ENCODE data around the gene ZBTB22. TPM values are rescaled to one million over a fixed set of nuclear protein-coding genes. Genes with fewer than 3 reads are reported as not detected.
"Not testable (repeated sequence)": the region's sequence is repeated elsewhere in the genome, so short reads cannot be mapped to it uniquely, and the experiment has no call there.

ZBTB22 gene
- total RNA-seq = 33.2 to 36.0 TPM (median 35.8 TPM) in 3 replicates

GRCh38 chr6:33317669-33318425 is at the start of gene ZBTB22:
TSS of gene ZBTB22 (minus strand) at chr6:33317744. CDS start at chr6:33316916, 828 bp downstream.
- Mint-ChIP-seq H3K27ac (peak within 1 kb of the TSS; percentile 100), H3K27me3 (ENCODE audit: low read depth) (no peaks in the 10 kb centered on the region), H3K36me3 (peaks cover 21% of the 10 kb centered on the region), H3K9me3 (no peaks in the 10 kb centered on the region), H3K4me3 (peak within 1 kb of the TSS; percentile 99), H3K4me1 (peaks cover 69% of the 10 kb centered on the region)
- peak; percentile 96 to 97 for DNase-seq (ENCODE audit: low spot score in 2 of 2, unreplicated experiment in 2 of 2)
- TF ChIP-seq, protein P1, sequence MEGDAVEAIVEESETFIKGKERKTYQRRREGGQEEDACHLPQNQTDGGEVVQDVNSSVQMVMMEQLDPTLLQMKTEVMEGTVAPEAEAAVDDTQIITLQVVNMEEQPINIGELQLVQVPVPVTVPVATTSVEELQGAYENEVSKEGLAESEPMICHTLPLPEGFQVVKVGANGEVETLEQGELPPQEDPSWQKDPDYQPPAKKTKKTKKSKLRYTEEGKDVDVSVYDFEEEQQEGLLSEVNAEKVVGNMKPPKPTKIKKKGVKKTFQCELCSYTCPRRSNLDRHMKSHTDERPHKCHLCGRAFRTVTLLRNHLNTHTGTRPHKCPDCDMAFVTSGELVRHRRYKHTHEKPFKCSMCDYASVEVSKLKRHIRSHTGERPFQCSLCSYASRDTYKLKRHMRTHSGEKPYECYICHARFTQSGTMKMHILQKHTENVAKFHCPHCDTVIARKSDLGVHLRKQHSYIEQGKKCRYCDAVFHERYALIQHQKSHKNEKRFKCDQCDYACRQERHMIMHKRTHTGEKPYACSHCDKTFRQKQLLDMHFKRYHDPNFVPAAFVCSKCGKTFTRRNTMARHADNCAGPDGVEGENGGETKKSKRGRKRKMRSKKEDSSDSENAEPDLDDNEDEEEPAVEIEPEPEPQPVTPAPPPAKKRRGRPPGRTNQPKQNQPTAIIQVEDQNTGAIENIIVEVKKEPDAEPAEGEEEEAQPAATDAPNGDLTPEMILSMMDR (IDR thresholded peaks at IDR 0.05; ENCODE audit: unreplicated experiment) = no peak

DNA sequence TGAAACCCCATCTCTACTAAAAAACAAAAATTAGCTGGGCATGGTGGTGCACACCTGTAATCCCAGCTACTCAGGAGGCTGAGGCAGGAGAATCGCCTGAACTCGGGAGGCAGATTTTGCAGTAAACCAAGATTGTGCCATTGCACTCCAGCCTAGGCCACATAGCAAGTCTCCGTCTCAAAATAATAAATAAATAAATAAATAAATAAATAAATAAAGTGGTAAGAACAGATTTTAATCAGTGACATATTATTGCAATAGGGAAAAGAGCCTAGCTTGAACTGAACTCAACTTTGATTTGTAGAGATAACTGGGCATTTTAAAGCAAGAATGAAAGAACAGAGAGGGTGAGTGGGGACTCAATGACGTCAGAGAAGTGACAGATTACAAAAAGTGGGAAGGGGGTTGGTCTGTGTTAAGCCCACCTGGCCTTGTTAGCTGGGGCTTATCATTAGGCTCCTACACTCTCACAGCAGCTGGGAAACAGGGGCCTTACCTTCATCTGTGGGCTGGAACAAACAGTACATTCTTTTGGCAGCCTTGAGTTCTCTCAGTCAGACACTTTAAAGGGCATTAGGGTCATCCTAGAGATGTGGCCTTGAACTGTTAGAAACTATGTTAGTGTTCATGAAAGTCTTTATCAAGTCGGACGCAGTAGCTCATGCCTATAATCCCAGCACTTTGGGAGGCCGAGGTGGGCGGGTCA is 49.6 kb upstream of the ZBTB22 start:
- Mint-ChIP-seq H3K9me3 (no peaks in the 10 kb centered on the region), H3K36me3 (no peaks in the 10 kb centered on the region), H3K27ac (no peak overlapping the region), H3K4me1 (peaks cover 18% of the 10 kb centered on the region), H3K4me3 (no peak overlapping the region), H3K27me3 (ENCODE audit: low read depth) (no peaks in the 10 kb centered on the region)
- DNase-seq (ENCODE audit: low spot score in 2 of 2, unreplicated experiment in 2 of 2) = no peak
- TF ChIP-seq, protein P1 (IDR thresholded peaks at IDR 0.05; ENCODE audit: unreplicated experiment) = no peak

DNA sequence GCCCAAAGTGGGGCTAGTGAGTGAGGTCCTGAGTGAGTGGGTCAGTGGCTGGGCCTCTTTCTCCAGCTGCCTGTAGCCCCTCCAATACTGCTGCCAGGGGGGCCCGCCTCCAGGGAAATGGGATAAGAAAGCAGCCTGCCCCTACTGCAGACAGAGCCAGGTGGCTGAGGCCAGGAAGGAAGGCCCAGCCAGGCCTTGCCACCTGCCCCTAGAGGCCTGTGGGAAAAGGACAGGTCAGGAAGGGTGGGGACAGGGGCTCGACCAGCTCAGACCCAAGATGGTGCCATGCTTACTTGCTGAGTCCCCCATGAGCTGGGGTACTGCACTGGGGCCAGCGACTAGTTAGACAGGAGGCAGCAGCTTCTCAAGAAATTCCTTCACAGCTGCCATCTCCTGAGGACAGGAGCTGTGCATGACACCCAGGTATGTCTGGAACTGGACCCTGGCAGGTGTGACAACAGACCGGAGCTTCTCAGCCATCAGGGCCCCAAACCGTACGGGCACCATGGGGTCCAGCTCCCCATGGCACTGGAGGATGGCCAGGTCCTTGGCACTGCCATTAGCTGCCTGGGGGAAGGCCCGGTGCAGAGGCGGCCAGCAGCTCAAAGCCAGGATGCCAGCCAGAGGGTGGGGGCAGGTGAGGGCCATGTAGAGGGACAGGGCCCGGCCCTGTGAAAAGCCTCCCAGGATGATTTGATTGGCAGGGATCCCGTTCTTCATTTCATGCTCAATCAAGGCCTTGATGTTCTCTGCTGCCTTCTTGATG is 47.8 kb upstream of the ZBTB22 start:
- H3K9me3 Mint-ChIP-seq; H3K36me3 Mint-ChIP-seq; DNase-seq (ENCODE audit: low spot score in 2 of 2, unreplicated experiment in 2 of 2); H3K4me3 Mint-ChIP-seq; H3K27me3 Mint-ChIP-seq (ENCODE audit: low read depth): not testable (repeated sequence)
- Mint-ChIP-seq H3K27ac (peak overlapping the region; percentile 71), H3K4me1 (peaks cover 17% of the 10 kb centered on the region)

DNA sequence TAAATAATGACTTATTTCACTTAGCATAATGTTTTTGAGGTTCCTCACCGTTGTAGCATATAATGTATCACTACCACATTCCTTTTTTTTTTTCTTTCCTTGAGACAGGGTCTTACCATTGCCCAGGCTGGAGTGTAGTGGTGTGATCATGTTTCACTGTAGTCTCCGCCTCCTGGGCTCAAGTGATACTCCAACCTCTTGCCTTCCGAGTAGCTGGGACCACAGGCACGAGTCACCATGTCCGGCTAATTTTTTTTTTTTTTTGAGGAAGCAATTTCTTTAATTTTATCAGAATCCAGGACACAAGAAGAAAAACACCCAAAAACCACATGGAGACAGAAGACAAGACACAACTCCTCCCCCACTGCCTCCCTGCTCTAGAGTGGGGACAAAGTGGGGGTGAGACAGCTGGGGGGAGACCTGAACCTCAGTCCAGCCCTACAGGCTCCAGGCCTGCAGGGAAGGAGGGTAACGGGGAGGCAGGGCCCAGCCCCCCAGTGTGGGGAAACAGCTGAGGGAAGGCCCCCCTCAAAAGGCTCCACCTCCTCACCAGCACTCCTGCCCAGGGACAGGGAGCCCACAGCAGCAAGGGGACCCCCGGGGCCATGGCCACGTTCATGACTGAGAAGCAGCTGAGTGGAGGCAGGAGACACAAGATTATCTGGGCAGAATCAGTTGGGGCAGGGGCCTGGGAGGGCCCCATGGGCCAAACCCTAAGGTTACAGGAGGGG is 47.1 kb upstream of the ZBTB22 start:
- not testable (repeated sequence) for H3K9me3 Mint-ChIP-seq; DNase-seq (ENCODE audit: low spot score in 2 of 2, unreplicated experiment in 2 of 2); H3K27me3 Mint-ChIP-seq (ENCODE audit: low read depth); H3K36me3 Mint-ChIP-seq
- Mint-ChIP-seq H3K27ac (peak overlapping the region; percentile 99), H3K4me1 (peaks cover 17% of the 10 kb centered on the region), H3K4me3 (peak overlapping the region; percentile 58)

- peaks cover 17% of the 10 kb centered on the region for H3K4me1 Mint-ChIP-seq
- peak overlapping the region; percentile 5 for H3K27ac Mint-ChIP-seq
- H3K4me3 Mint-ChIP-seq; H3K27me3 Mint-ChIP-seq (ENCODE audit: low read depth); DNase-seq (ENCODE audit: low spot score in 2 of 2, unreplicated experiment in 2 of 2); H3K36me3 Mint-ChIP-seq; H3K9me3 Mint-ChIP-seq: not testable (repeated sequence)
These were observed 45.9 kb upstream of the ZBTB22 start for GRCh38 chr6:33363486-33363885.

GRCh38 chr6:33359331-33359730 is 41.8 kb upstream of the ZBTB22 start:
- Mint-ChIP-seq H3K4me3 (no peak overlapping the region), H3K27me3 (ENCODE audit: low read depth) (peaks cover 5% of the 10 kb centered on the region), H3K36me3 (no peaks in the 10 kb centered on the region), H3K27ac (no peak overlapping the region), H3K9me3 (no peaks in the 10 kb centered on the region), H3K4me1 (peaks cover 17% of the 10 kb centered on the region)
- no peak for DNase-seq (ENCODE audit: low spot score in 2 of 2, unreplicated experiment in 2 of 2)
- TF ChIP-seq, protein P1 (IDR thresholded peaks at IDR 0.05; ENCODE audit: unreplicated experiment) = no peak

GRCh38 chr6:33357160-33357871 is 39.8 kb upstream of the ZBTB22 start:
- H3K4me3 Mint-ChIP-seq; H3K27me3 Mint-ChIP-seq (ENCODE audit: low read depth); H3K9me3 Mint-ChIP-seq; H3K36me3 Mint-ChIP-seq; H3K4me1 Mint-ChIP-seq; DNase-seq (ENCODE audit: low spot score in 2 of 2, unreplicated experiment in 2 of 2); H3K27ac Mint-ChIP-seq: not testable (repeated sequence)
